SK-N-SH (cell line): ENCODE measurements around the gene RAPH1. TPM values are rescaled to one million over a fixed set of nuclear protein-coding genes. Genes with fewer than 3 reads are reported as not detected.
A peak's percentile ranks its signal among the peaks of the same experiment; 100 is the strongest.

ENCODE experiments used
- CTCF ChIA-PET: fragments of 300-600, 350-600 bp; formaldehyde crosslinking; extraction: SDS; loops from one replicate; lab custom pipeline; 2021; lab: Yijun Ruan, JAX
- POLR2A ChIA-PET: fragments of 350-600 bp; sonication (Branson Sonifier 250); formaldehyde crosslinking; extraction: SDS; loops from one replicate; lab custom pipeline; 2020; ENCODE audit warnings: antibody characterized with exemption, inconsistent platforms; lab: Yijun Ruan, JAX
- DNase-seq: peaks from one replicate; pipeline ENCODE4 v3.0.0; 2012
- H2AFZ ChIP-seq: fragments of 200-600 bp; sonication (generic); 2 replicates; pipeline ENCODE4 v1.8.1; 2016; ENCODE audit warnings: antibody characterized with exemption, mild to moderate bottlenecking, low read depth
- H3F3A ChIP-seq: fragments of 200-600 bp; sonication (generic); replicated peaks from 2 replicates; pipeline ENCODE3; 2016; ENCODE audit warnings: antibody characterized with exemption, mild to moderate bottlenecking; ENCODE audit not compliant: insufficient read depth
- H3K27ac ChIP-seq, 2 experiments: fragments of 200-500 bp in 1 of 2; fragments of 200-600 bp in 1 of 2; sonication (Bioruptor generic) in 1 of 2; sonication (generic), shearing (Covaris generic) in 1 of 2; 2 replicates each; pipeline versions ENCODE4 v1.5.1 to v1.6.1; 2014 to 2016; ENCODE audit warnings: low read depth in 2 of 2, inconsistent platforms in 1 of 2, low read length in 1 of 2, mild to moderate bottlenecking in 1 of 2, mixed read lengths in 1 of 2
- H3K27me3 ChIP-seq: fragments of 200-600 bp; sonication (generic), shearing (Covaris generic); 2 replicates; pipeline ENCODE4 v1.6.1; 2016; ENCODE audit warnings: mixed run types; ENCODE audit not compliant: insufficient read depth
- H3K36me3 ChIP-seq, 2 experiments: fragments of 200-500 bp in 1 of 2; fragments of 200-600 bp in 1 of 2; sonication (Bioruptor generic) in 1 of 2; sonication (generic) in 1 of 2; replicated peaks in 1 of 2; 2 replicates each; pipeline versions ENCODE3 to v1.5.1; 2014 to 2016; ENCODE audit warnings: low read length in 1 of 2, mild to moderate bottlenecking in 1 of 2; ENCODE audit not compliant: insufficient read depth in 2 of 2, control insufficient read depth in 1 of 2
- H3K4me1 ChIP-seq, 2 experiments: fragments of 200-500 bp in 1 of 2; fragments of 200-600 bp in 1 of 2; sonication (Bioruptor generic) in 1 of 2; sonication (generic), shearing (Covaris generic) in 1 of 2; 2 replicates each; pipeline versions ENCODE4 v1.5.1 to v1.6.1; 2014 to 2016; ENCODE audit warnings: low read depth in 1 of 2, low read length in 1 of 2, mixed run types in 1 of 2; ENCODE audit not compliant: insufficient read depth in 2 of 2, control insufficient read depth in 1 of 2
- H3K4me2 ChIP-seq: fragments of 200-600 bp; sonication (generic), shearing (Covaris generic); 2 replicates; pipeline ENCODE4 v1.6.1; 2017; ENCODE audit warnings: mixed run types
- H3K4me3 ChIP-seq, 2 experiments: fragments of 200-500 bp in 1 of 2; fragments of 200-600 bp in 1 of 2; sonication (Bioruptor generic) in 1 of 2; sonication (generic), shearing (Covaris generic) in 1 of 2; 2 replicates each; pipeline versions ENCODE4 v1.5.1 to v1.8.1; 2014 to 2016; ENCODE audit warnings: low read depth in 2 of 2, inconsistent platforms in 1 of 2, low read length in 1 of 2, mild to moderate bottlenecking in 1 of 2, mixed read lengths in 1 of 2, moderate library complexity in 1 of 2
- H3K79me2 ChIP-seq: fragments of 200-600 bp; sonication (generic); 2 replicates; pipeline ENCODE4 v1.8.1; 2017; ENCODE audit warnings: mild to moderate bottlenecking; ENCODE audit not compliant: insufficient read depth
- H3K9ac ChIP-seq: fragments of 200-600 bp; sonication (generic); 2 replicates; pipeline ENCODE4 v1.6.1; 2017; ENCODE audit warnings: mixed run types
- H3K9me2 ChIP-seq: fragments of 200-600 bp; sonication (generic); 2 replicates; pipeline ENCODE4 v1.6.1; 2017; ENCODE audit warnings: mixed run types
- H3K9me3 ChIP-seq: fragments of 200-600 bp; sonication (generic); 2 replicates; pipeline ENCODE4 v1.6.1; 2017; ENCODE audit warnings: mixed run types, mild to moderate bottlenecking, moderate library complexity
- H4K20me1 ChIP-seq: fragments of 200-600 bp; sonication (generic); 2 replicates; pipeline ENCODE4 v1.6.1; 2017; ENCODE audit warnings: mild to moderate bottlenecking, mixed run types; ENCODE audit not compliant: insufficient read depth
- CHD2 ChIP-seq: fragments of 150-350 bp; IDR thresholded peaks from 2 replicates; pipeline ENCODE4 v1.6.1; 2018; ENCODE audit warnings: low read length; ENCODE audit not compliant: partially characterized antibody
- EZH2phosphoT487 ChIP-seq: fragments of 200-600 bp; sonication (generic); IDR thresholded peaks from 2 replicates; pipeline ENCODE4 v1.6.1; 2017; ENCODE audit warnings: low read depth, mixed run types, mild to moderate bottlenecking, antibody characterized with exemption, moderate library complexity, borderline replicate concordance
- JUND ChIP-seq: IDR thresholded peaks from 2 replicates; pipeline ENCODE4 v1.4.0; 2012
- MEF2A ChIP-seq: IDR thresholded peaks from 2 replicates; pipeline ENCODE4 v1.4.0; 2012; ENCODE audit warnings: low read depth, borderline replicate concordance
- MXI1 ChIP-seq: IDR thresholded peaks from 2 replicates; pipeline ENCODE4 v1.6.1; 2012; ENCODE audit warnings: mild to moderate bottlenecking, low read depth, low read length, improper control_type of control experiment
- NFIC ChIP-seq: IDR thresholded peaks from 2 replicates; pipeline ENCODE4 v1.4.0; 2012; ENCODE audit warnings: borderline replicate concordance
- NRF1 ChIP-seq: IDR thresholded peaks from 2 replicates; pipeline ENCODE4 v1.6.1; 2012; ENCODE audit warnings: low read depth, mild to moderate bottlenecking, low read length
- RAD21 ChIP-seq: IDR thresholded peaks from 2 replicates; pipeline ENCODE4 v1.6.1; 2012; ENCODE audit warnings: mild to moderate bottlenecking, low read length
- RFX5 ChIP-seq: IDR thresholded peaks from 2 replicates; pipeline ENCODE4 v1.6.1; 2012; ENCODE audit warnings: mild to moderate bottlenecking, improper control_type of control experiment, low read length
- RXRA ChIP-seq: IDR thresholded peaks from 2 replicates; pipeline ENCODE4 v1.4.0; 2012; ENCODE audit warnings: low read depth, mild to moderate bottlenecking, borderline replicate concordance
- TAF1 ChIP-seq: IDR thresholded peaks from 2 replicates; pipeline ENCODE4 v1.6.1; 2012; ENCODE audit warnings: low read depth, mild to moderate bottlenecking, low read length, moderate library complexity, borderline replicate concordance
- WGBS: methylation state at CpG from one replicate; pipeline ENCODE4 v1.1.6; 2017; ENCODE audit warnings: low lambda C conversion rate; 5-methylcytosine and 5-hydroxymethylcytosine counted together
- polyA plus RNA-seq, 3 experiments: library from polyadenylated mRNA; depleted of rRNA; stranded (reverse); fragments of >200 nt; gene quantifications; 2 replicates each; pipeline ENCODE4 v1.2.3, GENCODE V29; 2012
- TF ChIP-seq, protein P1 (sequence below): fragments of 200-600 bp; sonication (generic); IDR thresholded peaks from 2 replicates; pipeline ENCODE4 v1.6.1; 2017; ENCODE audit warnings: antibody characterized with exemption, mild to moderate bottlenecking, moderate library complexity

RAPH1 gene
- polyA plus RNA-seq, 1 of the 3 experiments (the other 2 are of a cell fraction) = 6.7 TPM

GRCh38 chr2:203566161-203566560 is 31.1 kb upstream of the RAPH1 start:
- Histone ChIP-seq H3K36me3 (no peaks in the 10 kb centered on the region), H3K27me3 (no peaks in the 10 kb centered on the region), H3K9me3 (no peaks in the 10 kb centered on the region), H3K4me1 (peaks cover 0 to 4% of the 10 kb centered on the region in 2 experiments; a peak in 1 of 4 replicates), H3K27ac (no peak overlapping the region), H3K4me2 (no peak overlapping the region), H3K9me2 (no peaks in the 10 kb centered on the region), H2AFZ (no peak overlapping the region), H3K4me3 (no peak overlapping the region), H3F3A (no peaks in the 10 kb centered on the region), H4K20me1 (no peaks in the 10 kb centered on the region), H3K79me2 (no peaks in the 10 kb centered on the region), H3K9ac (no peak overlapping the region)
- WGBS = 80% methylated on average over 4 of the region's 4 CpGs
- POLR2A ChIA-PET = no interaction called here
- no peak for DNase-seq
- TF ChIP-seq, protein P1, sequence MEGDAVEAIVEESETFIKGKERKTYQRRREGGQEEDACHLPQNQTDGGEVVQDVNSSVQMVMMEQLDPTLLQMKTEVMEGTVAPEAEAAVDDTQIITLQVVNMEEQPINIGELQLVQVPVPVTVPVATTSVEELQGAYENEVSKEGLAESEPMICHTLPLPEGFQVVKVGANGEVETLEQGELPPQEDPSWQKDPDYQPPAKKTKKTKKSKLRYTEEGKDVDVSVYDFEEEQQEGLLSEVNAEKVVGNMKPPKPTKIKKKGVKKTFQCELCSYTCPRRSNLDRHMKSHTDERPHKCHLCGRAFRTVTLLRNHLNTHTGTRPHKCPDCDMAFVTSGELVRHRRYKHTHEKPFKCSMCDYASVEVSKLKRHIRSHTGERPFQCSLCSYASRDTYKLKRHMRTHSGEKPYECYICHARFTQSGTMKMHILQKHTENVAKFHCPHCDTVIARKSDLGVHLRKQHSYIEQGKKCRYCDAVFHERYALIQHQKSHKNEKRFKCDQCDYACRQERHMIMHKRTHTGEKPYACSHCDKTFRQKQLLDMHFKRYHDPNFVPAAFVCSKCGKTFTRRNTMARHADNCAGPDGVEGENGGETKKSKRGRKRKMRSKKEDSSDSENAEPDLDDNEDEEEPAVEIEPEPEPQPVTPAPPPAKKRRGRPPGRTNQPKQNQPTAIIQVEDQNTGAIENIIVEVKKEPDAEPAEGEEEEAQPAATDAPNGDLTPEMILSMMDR = no peak
- TF ChIP-seq RAD21 (no peak), NFIC (no peak), MEF2A (no peak), RFX5 (no peak), NRF1 (no peak), CHD2 (no peak)
- CTCF ChIA-PET = interaction anchor here (0.9 to 1.1 kb wide), 2 partner anchors 8 to 216 kb away, joined by 3 to 4 read pairs; no protein-coding TSS in a partner anchor

DNA sequence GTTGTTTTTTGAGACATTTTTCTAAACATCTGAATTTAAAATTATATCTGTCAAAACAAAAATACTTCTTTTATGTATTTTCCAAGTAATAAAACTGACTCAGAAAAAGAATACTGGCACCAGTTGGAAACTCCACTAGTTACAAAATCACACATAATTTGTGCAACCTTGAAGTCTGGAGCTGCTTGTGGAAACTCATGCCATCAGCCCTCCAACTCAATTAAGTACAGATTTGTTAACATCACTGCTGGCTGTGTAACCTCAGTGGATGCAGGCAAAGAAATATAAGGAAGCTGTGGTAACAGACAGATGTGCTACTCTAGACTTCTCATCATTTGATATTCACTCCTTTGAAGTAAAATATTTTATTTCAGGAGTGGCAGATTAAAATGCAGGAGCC is 30.0 kb upstream of the RAPH1 start:
- H3K4me2 ChIP-seq = no peak overlapping the region
- no peaks in the 10 kb centered on the region for H3K36me3 ChIP-seq
- no peak overlapping the region for H3K9ac ChIP-seq
- TF ChIP-seq RXRA (no peak), MXI1 (no peak), JUND (no peak), EZH2phosphoT487 (no peak)
- no peaks in the 10 kb centered on the region for H3K79me2 ChIP-seq
- peak; percentile 28 for DNase-seq
- H2AFZ ChIP-seq = no peak overlapping the region
- H3K9me2 ChIP-seq = no peaks in the 10 kb centered on the region
- POLR2A ChIA-PET = no interaction called here
- H3K4me3 ChIP-seq = no peak overlapping the region
- peaks cover 0 to 4% of the 10 kb centered on the region in 2 experiments; a peak in 1 of 4 replicates for H3K4me1 ChIP-seq
- H4K20me1 ChIP-seq = no peaks in the 10 kb centered on the region
- no peaks in the 10 kb centered on the region for H3K9me3 ChIP-seq
- H3K27ac ChIP-seq = no peak overlapping the region
- no peaks in the 10 kb centered on the region for H3K27me3 ChIP-seq
- no peaks in the 10 kb centered on the region for H3F3A ChIP-seq
- CTCF ChIA-PET = interaction anchor here (0.6 to 1.3 kb wide), 2 partner anchors 79 to 250 kb away, joined by 3 to 4 read pairs; no protein-coding TSS in a partner anchor

DNA sequence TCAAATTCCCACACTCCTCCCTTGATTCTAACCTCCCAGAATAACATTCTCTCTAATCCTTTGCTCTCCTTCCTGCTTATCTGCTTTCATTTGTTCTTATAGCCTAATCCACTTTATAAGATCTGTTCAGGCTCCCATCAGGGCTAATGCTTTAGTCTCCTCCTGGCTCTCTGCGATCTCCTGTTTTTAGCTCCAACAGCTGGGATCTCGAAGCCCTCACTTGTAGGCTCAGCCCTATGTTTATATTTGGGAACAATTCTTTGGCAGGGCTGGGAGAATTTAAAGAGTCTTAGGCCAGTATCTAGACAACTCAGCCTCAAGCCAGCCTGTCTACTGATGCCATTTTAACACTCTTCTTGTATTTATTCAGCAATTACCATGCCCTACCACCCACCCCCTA is 27.2 kb upstream of the RAPH1 start:
- no peak for TF ChIP-seq TAF1
- no peak for DNase-seq
- Histone ChIP-seq H4K20me1 (no peaks in the 10 kb centered on the region), H3F3A (no peaks in the 10 kb centered on the region), H3K27me3 (no peaks in the 10 kb centered on the region), H3K4me3 (no peak overlapping the region), H3K9me2 (no peaks in the 10 kb centered on the region), H3K4me1 (peaks cover 0 to 4% of the 10 kb centered on the region in 2 experiments; a peak in 1 of 4 replicates), H3K79me2 (no peaks in the 10 kb centered on the region), H3K27ac (no peak overlapping the region), H3K9ac (no peak overlapping the region), H3K36me3 (no peaks in the 10 kb centered on the region), H3K9me3 (no peaks in the 10 kb centered on the region), H3K4me2 (no peak overlapping the region), H2AFZ (no peak overlapping the region)
- WGBS = 78% methylated on average over 2 of the region's 2 CpGs
- ChIA-PET CTCF (interaction anchor here (1.8 kb wide), 1 partner anchor 17 kb away, joined by 5 read pairs; no protein-coding TSS in a partner anchor), POLR2A (no interaction called here)
